Kidney (tissue), 14 donors: ENCODE results near the gene FRG2. TPM values are rescaled to one million over a fixed set of nuclear protein-coding genes. Genes with fewer than 3 reads are reported as not detected.

ENCODE experiments used
- DNase-seq, 5 donors: peaks; one replicate each; pipeline ENCODE4 v3.0.0-alpha.2; 2013 to 2020
- FAIRE-seq: peaks from 2 replicates; lab custom pipeline; 2012; peaks lifted over from hg19 to GRCh38; lab: Jason Lieb, UNC
- H3K27ac ChIP-seq, 2 donors: one replicate each; pipeline ENCODE4 v1.7.0; 2013; ENCODE audit warnings: low read depth in 2 of 2, low read length in 2 of 2, inconsistent platforms in 1 of 2
- H3K27me3 ChIP-seq: one replicate; pipeline ENCODE4 v1.7.1; 2013; ENCODE audit warnings: low read length, inconsistent platforms; ENCODE audit not compliant: control insufficient read depth, insufficient read depth
- H3K36me3 ChIP-seq, 3 donors: one replicate each; pipeline versions ENCODE4 v1.7.0 to v1.7.1; 2013; ENCODE audit warnings: low read length in 3 of 3, control low read depth in 1 of 3, inconsistent platforms in 1 of 3; ENCODE audit not compliant: insufficient read depth in 3 of 3, control insufficient read depth in 2 of 3
- H3K4me1 ChIP-seq, 3 donors: one replicate each; pipeline versions ENCODE4 v1.7.0 to v1.7.1; 2013; ENCODE audit warnings: low read length in 3 of 3, inconsistent platforms in 1 of 3, low read depth in 1 of 3; ENCODE audit not compliant: control insufficient read depth in 2 of 3, insufficient read depth in 2 of 3
- H3K4me3 ChIP-seq, 3 donors: one replicate each; pipeline versions ENCODE4 v1.7.0 to v1.8.1; 2013; ENCODE audit warnings: low read length in 3 of 3, control low read depth in 1 of 3, inconsistent platforms in 1 of 3
- H3K9ac ChIP-seq, 3 donors: one replicate each; pipeline versions ENCODE4 v1.7.0 to v1.7.1; 2013; ENCODE audit warnings: low read length in 3 of 3, control low read depth in 1 of 3, inconsistent platforms in 1 of 3
- H3K9me3 ChIP-seq, 3 donors: one replicate each; pipeline versions ENCODE4 v1.7.0 to v1.7.1; 2013; ENCODE audit warnings: low read length in 3 of 3, control low read depth in 1 of 3, inconsistent platforms in 1 of 3; ENCODE audit not compliant: control insufficient read depth in 2 of 3, insufficient read depth in 1 of 3
- intact Hi-C: fragments of 100-400 bp; cut with DNase I; formaldehyde crosslinking; loops from one replicate; pipeline ENCODE4 v1.11.1; 2022
- polyA plus RNA-seq: library from polyadenylated mRNA; stranded (reverse); fragments of 350-450 nt; fragmentation: Illumina TruSeq; extraction: RNeasy Lipid Tissue Mini Kit (QIAGEN cat#74804); gene quantifications from one replicate; pipeline ENCODE4 v1.2.3, GENCODE V29; 2014; ENCODE audit warnings: low read depth, low replicate concordance; ENCODE audit not compliant: insufficient read depth
- total RNA-seq: library from RNA; stranded (reverse); fragmentation: NEBNext Ultra II Directional; extraction: Animal tissue kit (Norgen Biotek cat#: 25700); gene quantifications from one replicate; pipeline ENCODE4 v1.2.1, GENCODE V29; 2021
- TF ChIP-seq, protein P1 (sequence below): IDR thresholded peaks from 3 replicates; pipeline ENCODE4 v1.5.1; 2012; ENCODE audit warnings: mild to moderate bottlenecking, moderate library complexity, borderline replicate concordance; ENCODE audit not compliant: insufficient read depth; ENCODE audit errors: extremely low read depth
- donor health status: control.
- donor health status: control.
- donor health status: control.
- donor health status: control.
- donor health status: control.
- donor health status: DM: yes; HTN: yes; CAD: no.
- donor health status: Normal renal cell carcinoma (clear cell type).

The FRG2 gene
- total and polyA plus RNA-seq, 2 donors from 2014 or later = not detected

DNA sequence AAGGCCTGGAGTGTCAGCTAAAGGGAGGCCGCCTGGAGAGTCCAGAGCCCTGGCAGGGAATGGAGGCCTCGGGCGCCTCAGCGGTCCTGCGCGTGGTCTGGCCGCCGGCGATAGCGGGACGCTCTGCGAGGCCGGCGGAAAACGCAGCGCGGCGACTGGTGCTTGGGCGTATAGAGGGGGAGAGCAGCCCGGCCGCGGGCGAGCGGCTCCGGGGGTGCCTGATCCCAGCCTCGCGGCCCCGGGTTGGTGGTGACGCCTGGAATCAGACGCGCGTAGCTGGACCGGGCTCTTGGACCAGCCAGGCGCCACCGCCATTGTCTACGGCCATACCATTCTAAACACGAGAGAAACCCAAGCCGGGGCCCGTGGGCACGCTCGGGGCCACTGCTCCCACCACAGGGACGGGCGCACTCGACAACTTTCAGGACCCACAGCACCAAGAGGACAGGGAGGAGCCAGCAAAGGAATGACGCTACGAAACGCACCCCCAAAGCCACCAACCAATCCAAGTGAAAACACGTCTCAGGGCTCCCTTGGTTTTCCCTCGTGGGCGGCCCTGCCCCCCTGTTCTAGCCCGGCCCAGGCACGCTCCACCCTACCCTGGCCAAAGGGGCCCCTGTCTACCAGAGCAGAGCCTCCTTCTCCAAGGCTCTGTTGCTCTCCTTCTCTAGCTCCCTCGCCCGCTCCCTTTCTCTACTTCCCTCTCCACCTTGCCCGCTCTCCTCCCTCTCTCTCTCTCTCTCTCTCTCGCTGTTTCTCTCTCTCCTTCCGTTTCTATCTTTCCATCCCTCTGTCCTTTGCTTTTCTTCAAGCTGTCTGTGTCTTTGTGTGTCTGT is 7.8 kb downstream of the FRG2 start:
- FAIRE-seq (no peak), DNase-seq (peak; percentile 13 to 59 (median 25))
- TF ChIP-seq, protein P1, sequence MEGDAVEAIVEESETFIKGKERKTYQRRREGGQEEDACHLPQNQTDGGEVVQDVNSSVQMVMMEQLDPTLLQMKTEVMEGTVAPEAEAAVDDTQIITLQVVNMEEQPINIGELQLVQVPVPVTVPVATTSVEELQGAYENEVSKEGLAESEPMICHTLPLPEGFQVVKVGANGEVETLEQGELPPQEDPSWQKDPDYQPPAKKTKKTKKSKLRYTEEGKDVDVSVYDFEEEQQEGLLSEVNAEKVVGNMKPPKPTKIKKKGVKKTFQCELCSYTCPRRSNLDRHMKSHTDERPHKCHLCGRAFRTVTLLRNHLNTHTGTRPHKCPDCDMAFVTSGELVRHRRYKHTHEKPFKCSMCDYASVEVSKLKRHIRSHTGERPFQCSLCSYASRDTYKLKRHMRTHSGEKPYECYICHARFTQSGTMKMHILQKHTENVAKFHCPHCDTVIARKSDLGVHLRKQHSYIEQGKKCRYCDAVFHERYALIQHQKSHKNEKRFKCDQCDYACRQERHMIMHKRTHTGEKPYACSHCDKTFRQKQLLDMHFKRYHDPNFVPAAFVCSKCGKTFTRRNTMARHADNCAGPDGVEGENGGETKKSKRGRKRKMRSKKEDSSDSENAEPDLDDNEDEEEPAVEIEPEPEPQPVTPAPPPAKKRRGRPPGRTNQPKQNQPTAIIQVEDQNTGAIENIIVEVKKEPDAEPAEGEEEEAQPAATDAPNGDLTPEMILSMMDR = no peak
- no peak overlapping the region for H3K9ac ChIP-seq
- intact Hi-C loops = no loop called here
- H3K27me3 ChIP-seq = peaks cover 38% of the 10 kb centered on the region
- peaks cover 0 to 2% (median 0%) of the 10 kb centered on the region in 3 donors for H3K4me1 ChIP-seq
- no peaks in the 10 kb centered on the region for H3K36me3 ChIP-seq
- no peak overlapping the region for H3K27ac ChIP-seq
- no peaks in the 10 kb centered on the region for H3K9me3 ChIP-seq
- H3K4me3 ChIP-seq = no peak overlapping the region

DNA sequence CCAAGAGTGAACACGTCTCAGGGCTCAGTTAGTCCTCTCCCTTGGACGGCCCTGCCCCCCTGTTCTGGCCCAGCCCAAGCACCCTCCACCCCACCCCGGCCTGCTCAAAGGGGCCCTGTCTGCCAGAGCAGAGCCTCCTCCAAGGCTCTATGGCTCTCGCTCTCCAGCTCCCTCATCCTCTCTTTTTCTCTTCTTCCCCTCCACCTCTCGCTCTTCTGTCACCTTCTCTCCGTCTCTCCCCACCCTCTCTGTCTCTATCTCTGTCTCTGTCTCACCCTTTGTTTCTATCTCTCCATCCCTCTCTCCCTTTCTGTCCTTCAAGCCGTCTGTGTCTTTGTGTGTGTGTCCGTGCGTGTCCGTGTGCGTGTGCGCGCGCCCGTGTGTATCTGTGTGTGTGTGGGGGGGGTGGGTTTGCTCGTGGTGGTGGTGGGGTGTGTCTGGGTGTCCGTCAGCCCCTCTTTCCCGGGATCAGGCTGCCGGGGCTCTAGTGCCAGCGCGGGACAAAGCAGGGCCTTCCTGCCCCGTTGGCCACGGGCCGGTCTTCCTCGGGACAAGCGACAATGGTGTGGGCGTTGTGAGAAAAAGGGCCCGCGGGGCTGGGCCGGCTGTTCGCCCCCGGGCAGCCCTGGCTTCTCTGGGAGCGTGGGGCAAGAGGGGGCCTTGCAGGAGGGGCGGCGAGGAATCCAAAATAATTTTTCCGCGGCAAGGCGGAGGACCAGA is 8.7 kb downstream of the FRG2 start:
- Histone ChIP-seq H3K27me3 (peaks cover 41% of the 10 kb centered on the region), H3K4me3 (no peak overlapping the region), H3K9ac (no peak overlapping the region), H3K36me3 (no peaks in the 10 kb centered on the region), H3K4me1 (peaks cover 0 to 2% (median 0%) of the 10 kb centered on the region in 3 donors), H3K27ac (no peak overlapping the region), H3K9me3 (no peaks in the 10 kb centered on the region)
- peak in 2 of 5 donors; percentile 42 to 71 for DNase-seq
- no peak for FAIRE-seq
- intact Hi-C loops = no loop called here
- TF ChIP-seq, protein P1 = no peak

DNA sequence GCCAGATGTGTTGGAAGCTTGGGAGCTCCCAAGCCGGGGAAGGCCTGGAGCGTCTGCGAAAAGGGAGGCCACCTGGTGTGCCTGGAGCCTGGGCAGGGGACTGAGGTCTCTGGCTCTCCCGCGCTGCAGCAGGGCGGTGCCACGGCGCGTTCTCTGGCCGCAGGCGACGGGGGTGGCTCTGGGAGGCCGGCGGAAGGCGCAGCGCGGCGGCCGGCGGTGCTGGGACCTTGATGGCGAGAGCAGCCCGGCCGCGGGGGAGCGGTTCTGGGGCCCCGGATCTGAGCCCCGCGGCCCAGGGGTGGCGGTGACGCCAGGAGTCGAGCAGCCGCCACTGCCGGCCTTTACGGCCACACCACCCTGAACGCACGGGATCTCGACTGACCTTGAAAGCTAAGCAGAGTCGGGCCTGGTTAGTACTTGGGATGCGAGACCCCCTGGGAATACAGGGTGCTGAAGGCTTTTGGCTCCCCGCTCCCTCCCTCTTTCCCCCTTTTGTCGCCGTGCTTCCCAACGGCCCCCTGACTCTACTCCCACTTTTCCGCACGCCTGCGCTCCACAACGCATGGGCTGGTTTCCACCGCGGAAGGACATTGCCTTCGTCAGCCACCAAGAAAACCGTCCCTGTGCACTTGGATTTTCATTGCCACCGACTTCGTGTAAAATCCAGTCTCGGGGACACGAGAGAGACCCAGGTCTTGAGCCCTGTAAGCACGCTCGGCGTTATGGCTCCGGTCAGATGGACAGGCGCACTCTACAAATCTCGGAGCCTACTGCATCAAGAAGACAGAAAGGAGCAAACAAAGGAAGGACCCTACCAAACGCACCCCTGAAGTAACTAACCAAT is 9.5 kb downstream of the FRG2 start:
- FAIRE-seq (no peak), DNase-seq (peak in 4 of 5 donors; percentile 22 to 53 (median 44))
- H3K9ac ChIP-seq = no peak overlapping the region
- H3K27ac ChIP-seq = no peak overlapping the region
- no peaks in the 10 kb centered on the region for H3K9me3 ChIP-seq
- no peak overlapping the region for H3K4me3 ChIP-seq
- intact Hi-C loops = no loop called here
- peaks cover 0 to 2% (median 0%) of the 10 kb centered on the region in 3 donors for H3K4me1 ChIP-seq
- H3K36me3 ChIP-seq = no peaks in the 10 kb centered on the region
- H3K27me3 ChIP-seq = peaks cover 41% of the 10 kb centered on the region
- TF ChIP-seq, protein P1 = no peak
